ENCODE results near the gene FGF21. TPM values are rescaled to one million over a fixed set of nuclear protein-coding genes. Genes with fewer than 3 reads are reported as not detected.

The FGF21 gene
- total and polyA plus RNA-seq, 2 donors (not counting 3 experiments of a cell fraction or from before 2014, with no cell fraction given), result not detected

- BruUV-seq (replicated peaks), result TSS peak; percentile 49
- H3K27ac ChIP-seq (ENCODE audit: insufficient read depth, low read depth, low read length), result peak overlapping the region; percentile 97
- H3K4me3 ChIP-seq (replicated peaks in 1 of 3; ENCODE audit: insufficient read depth in 1 of 3, low read depth in 1 of 3, low read length in 3 of 3), result no peak overlapping the region
- H3K27me3 ChIP-seq (ENCODE audit: control insufficient read depth in 2 of 2, insufficient read depth in 2 of 2, low read length in 2 of 2), result no peaks in the 10 kb centered on the region
- peaks cover 33% of the 10 kb centered on the region for H3K4me1 ChIP-seq (ENCODE audit: control insufficient read depth, extremely low read depth, insufficient read depth, low read length)
- TF ChIP-seq FOS (IDR thresholded peaks at IDR 0.05; ENCODE audit: borderline replicate concordance, insufficient read depth, low read length), result peak; percentile 56
- TF ChIP-seq POLR2A (IDR thresholded peaks at IDR 0.05; ENCODE audit: low read depth, low read length), result no peak
- TF ChIP-seq POLR2AphosphoS5 (IDR thresholded peaks at IDR 0.05; ENCODE audit: insufficient read depth, low read depth, low read length), result peak; percentile 92
- peak; percentile 93 for TF ChIP-seq JUN (IDR thresholded peaks at IDR 0.05; ENCODE audit: borderline replicate concordance, insufficient read depth, insufficient read length, low read depth)
- H3K4me2 ChIP-seq (ENCODE audit: insufficient read depth, low read length), result peak overlapping the region; percentile 53
- no peaks in the 10 kb centered on the region for H3K79me2 ChIP-seq (ENCODE audit: control insufficient read depth, insufficient read depth, low read length)
- H3K9ac ChIP-seq (replicated peaks; ENCODE audit: extremely low read depth, insufficient read depth, low read length), result peak overlapping the region; percentile 67
- H3K36me3 ChIP-seq (ENCODE audit: control insufficient read depth in 2 of 2, extremely low read depth in 1 of 2, insufficient read depth in 2 of 2, low read length in 2 of 2), result peaks cover 9 to 28% of the 10 kb centered on the region in 2 experiments
- peak; percentile 100 for DNase-seq (ENCODE audit: low read depth, low spot score)
- H4K20me1 ChIP-seq (replicated peaks; ENCODE audit: control insufficient read depth, extremely low read depth, insufficient read depth, low read length), result no peaks in the 10 kb centered on the region
- dilution Hi-C loops (cut with MboI; ENCODE audit: extremely low pct_ligation_motif_present, low sequenced_read_pairs), result no loop called here
- no peaks in the 10 kb centered on the region for H3K9me3 ChIP-seq (replicated peaks; ENCODE audit: control insufficient read depth, insufficient read depth, low read length)
- no peaks in the 10 kb centered on the region for H3K9me1 ChIP-seq (replicated peaks; ENCODE audit: control insufficient read depth, extremely low read depth, insufficient read depth, low read length)
- peak overlapping the region; percentile 8 for H2AFZ ChIP-seq (ENCODE audit: low read depth, low read length)
- POLR2A ChIA-PET, result interaction anchor here (0.6 to 1.7 kb wide), 8 partner anchors 9 to 106 kb away, joined by 3 to 8 read pairs (median 3); partner anchors contain the start of genes RPL18 and SPHK2
- CTCF ChIA-PET, result interaction anchor here (1.0 to 2.1 kb wide), 7 partner anchors 9 to 245 kb away, joined by 3 to 30 read pairs (median 11); partner anchors contain the start of genes CA11 and RASIP1
- intact Hi-C loops (cut with micrococcal nuclease), result loop anchor here (1.0 kb wide), 3 partner anchors 11 to 50 kb away; no protein-coding TSS in a partner anchor
- peak; percentile 99 for FAIRE-seq
Measured at GRCh38 chr19:48724796-48725753, 30.2 kb upstream of the FGF21 start.

DNA sequence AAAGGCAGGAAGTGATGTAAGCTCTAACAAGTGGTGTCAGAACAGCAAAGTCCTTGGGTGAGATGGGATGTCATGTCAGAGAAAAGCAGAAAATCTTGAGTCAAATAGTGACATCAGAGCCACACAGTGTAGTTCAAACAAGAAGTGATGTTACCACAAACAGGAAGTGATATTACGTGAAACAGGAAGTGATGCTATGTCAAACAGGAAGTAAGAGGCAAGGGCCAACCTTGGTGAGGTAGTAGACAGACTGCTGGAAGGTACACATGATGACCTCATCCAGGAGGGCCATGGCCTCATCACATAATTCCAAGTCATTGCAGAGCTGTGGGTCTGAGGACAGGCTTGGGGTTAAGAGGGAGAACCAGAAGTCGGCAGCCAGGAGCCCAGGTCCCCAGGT lies 28.8 kb upstream of the FGF21 start:
- Histone ChIP-seq H3K9me1 (replicated peaks; ENCODE audit: control insufficient read depth, extremely low read depth, insufficient read depth, low read length) (no peaks in the 10 kb centered on the region), H3K79me2 (ENCODE audit: control insufficient read depth, insufficient read depth, low read length) (peaks cover 4% of the 10 kb centered on the region), H2AFZ (ENCODE audit: low read depth, low read length) (no peak overlapping the region), H3K36me3 (ENCODE audit: control insufficient read depth in 2 of 2, extremely low read depth in 1 of 2, insufficient read depth in 2 of 2, low read length in 2 of 2) (peaks cover 10 to 29% of the 10 kb centered on the region in 2 experiments), H3K27ac (ENCODE audit: insufficient read depth, low read depth, low read length) (peak overlapping the region; percentile 97), H3K4me2 (ENCODE audit: insufficient read depth, low read length) (no peak overlapping the region), H3K9me3 (replicated peaks; ENCODE audit: control insufficient read depth, insufficient read depth, low read length) (no peaks in the 10 kb centered on the region), H3K4me3 (replicated peaks in 1 of 3; ENCODE audit: insufficient read depth in 1 of 3, low read depth in 1 of 3, low read length in 3 of 3) (no peak overlapping the region), H3K4me1 (ENCODE audit: control insufficient read depth, extremely low read depth, insufficient read depth, low read length) (peaks cover 33% of the 10 kb centered on the region), H4K20me1 (replicated peaks; ENCODE audit: control insufficient read depth, extremely low read depth, insufficient read depth, low read length) (no peaks in the 10 kb centered on the region), H3K27me3 (ENCODE audit: control insufficient read depth in 2 of 2, insufficient read depth in 2 of 2, low read length in 2 of 2) (no peaks in the 10 kb centered on the region), H3K9ac (replicated peaks; ENCODE audit: extremely low read depth, insufficient read depth, low read length) (no peak overlapping the region)
- DNase-seq (ENCODE audit: low read depth, low spot score), result peak; percentile 50
- FAIRE-seq, result peak; percentile 94
- intact Hi-C loops (cut with micrococcal nuclease) (no loop called here), dilution Hi-C loops (cut with MboI; ENCODE audit: extremely low pct_ligation_motif_present, low sequenced_read_pairs) (no loop called here)
- ChIA-PET CTCF (interaction anchor here (1.0 to 2.4 kb wide), 3 partner anchors 12 to 80 kb away, joined by 3 to 11 read pairs (median 10); partner anchors contain the start of gene CA11), POLR2A (no interaction called here)
- TF ChIP-seq JUN (IDR thresholded peaks at IDR 0.05; ENCODE audit: borderline replicate concordance, insufficient read depth, insufficient read length, low read depth) (peak; percentile 70), FOS (IDR thresholded peaks at IDR 0.05; ENCODE audit: borderline replicate concordance, insufficient read depth, low read length) (peak; percentile 11), GATA2 (IDR thresholded peaks at IDR 0.05; ENCODE audit: insufficient read depth, insufficient read length, low read depth, low read length) (no peak), POLR2AphosphoS5 (IDR thresholded peaks at IDR 0.05; ENCODE audit: insufficient read depth, low read depth, low read length) (peak; percentile 32)
- no TSS peak for BruUV-seq (replicated peaks)
